Fibroblast of skin of scalp (primary cell): ENCODE results near the gene DKK2.

Experiments used
- DNase-seq: peaks from one replicate; pipeline ENCODE4 v3.0.0-alpha.2; 2013

Gene DKK2

DNA sequence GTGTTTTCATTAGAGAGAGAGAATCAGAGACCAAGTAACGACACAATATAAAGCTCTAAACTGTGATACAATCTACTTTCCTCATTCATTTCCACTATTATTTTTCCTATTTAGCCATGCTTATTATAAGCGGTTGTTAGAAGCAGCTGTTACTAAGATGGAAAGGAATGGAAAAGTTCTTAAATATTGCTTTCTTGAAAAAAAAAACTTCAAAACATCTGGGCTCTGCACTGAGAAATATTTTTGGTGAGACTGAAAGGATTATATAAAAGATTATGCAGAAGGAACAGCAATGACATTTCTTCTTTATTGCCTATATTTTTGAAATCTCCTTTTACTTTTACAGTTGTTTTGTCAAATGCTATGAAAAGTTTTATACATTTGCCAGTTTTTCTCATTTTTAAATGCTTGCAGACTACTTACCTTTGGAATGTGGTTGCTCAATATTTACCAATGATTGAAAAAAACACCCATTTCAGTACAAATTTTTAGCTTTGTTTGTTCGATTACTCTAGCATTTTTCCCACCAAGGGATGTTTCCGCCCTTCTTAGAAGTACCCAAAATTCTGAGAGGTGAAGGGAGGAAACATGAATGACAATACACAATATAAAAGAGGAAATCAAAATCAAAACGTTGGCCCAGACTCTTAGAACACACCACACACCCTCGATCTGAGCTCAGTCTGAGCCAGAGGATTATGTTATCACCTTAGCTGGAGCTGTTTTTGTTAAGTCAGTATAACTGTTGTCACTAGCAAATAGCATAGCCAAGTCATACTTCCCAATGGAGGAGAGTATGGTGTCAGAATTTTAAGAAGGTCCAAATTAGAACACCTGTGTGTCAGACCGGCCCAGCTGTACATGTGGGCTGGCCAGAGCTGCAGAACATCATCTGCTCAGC is 18.4 kb downstream of the DKK2 start:
- no peak for DNase-seq

DNA sequence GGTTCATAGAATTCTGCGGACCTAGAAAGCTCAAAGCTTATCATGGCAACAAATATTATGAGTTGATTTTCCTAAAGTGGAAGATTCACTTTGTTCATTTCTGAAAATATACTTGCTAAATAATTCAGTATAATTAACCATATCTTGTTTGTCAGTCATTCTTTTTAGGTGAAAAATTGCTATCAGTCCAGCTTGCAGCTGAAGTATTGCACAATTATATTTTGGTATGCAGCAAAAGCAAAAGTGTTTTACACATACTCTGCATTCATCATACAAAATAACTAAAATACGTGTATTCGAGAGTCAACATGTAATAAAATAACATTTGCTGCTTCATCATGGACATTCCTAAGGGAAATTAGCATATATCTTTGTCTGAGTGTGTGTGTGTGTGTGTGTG is 24.8 kb downstream of the DKK2 start:
- DNase-seq = peak; percentile 1

DNA sequence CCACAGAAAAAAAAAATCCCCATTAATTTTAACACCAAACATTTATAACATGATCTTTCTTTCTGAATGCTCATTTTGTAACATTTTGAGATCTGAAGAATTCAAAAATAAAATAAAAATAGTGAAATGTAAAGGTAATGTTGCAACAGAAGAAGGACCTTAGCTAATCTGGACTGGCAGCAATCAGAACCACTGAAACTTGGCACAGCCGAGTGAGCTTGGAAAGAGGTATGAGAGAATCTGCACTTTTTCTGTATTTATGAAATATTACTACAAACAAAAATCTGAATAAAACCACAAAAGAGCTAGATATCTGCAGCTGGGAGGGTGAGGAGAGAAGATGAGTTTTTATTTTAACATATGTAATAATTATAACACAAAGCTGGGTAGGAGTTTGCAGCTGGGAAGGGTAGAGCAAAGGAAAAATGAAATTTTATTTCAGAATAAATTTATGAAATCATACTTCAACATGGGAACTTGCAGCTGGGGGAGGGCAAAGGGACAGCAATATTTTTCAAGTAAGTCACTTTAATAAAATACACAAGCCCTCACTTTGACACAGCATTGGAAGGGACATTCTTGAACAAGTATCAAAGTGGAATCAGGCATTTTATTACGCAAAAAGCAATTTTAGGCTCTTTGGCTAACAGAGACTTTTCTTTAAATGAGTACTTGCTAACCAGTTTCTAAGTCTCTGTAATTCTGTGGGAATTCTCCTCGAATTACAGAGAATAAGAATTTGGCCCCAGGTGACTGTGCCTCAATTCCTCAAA is 26.7 kb downstream of the DKK2 start:
- no peak for DNase-seq

DNA sequence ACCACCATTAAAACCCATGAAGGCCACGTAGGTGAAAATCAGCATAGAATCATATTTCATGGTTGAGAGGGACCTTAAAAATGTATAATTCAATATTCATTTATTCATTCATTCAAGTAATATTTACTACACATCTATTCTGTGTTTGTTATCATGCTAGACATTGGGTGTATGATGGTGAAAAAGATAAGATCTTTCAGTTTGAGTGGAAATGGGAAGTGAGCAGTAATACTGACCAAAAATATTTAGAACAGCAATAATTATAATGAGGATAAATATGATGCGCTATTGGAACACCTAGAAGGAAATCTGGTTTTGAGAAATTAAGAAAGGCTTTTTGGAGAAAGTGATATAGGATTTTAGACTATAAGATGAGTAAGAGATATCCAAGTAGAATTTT is 28.0 kb downstream of the DKK2 start:
- no peak for DNase-seq

DNA sequence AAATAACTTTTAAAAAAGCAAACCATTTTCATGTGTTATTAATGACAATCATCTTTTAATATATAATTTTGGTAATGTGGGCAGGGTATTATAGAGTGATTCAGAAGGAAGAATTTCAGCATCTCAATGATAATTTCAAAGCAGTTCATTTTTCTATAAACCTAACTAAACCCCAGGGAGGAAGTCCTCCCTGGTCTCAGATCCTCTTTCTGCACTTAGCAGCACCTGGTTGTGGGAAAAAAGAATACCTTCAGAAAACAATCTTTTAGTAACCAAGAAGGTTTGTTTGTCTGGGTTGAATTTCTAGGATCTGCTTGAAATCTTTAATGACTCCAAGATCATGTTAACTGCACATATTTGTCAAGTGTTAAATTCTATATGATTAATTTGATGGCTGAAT is 29.9 kb downstream of the DKK2 start:
- DNase-seq = no peak

DNA sequence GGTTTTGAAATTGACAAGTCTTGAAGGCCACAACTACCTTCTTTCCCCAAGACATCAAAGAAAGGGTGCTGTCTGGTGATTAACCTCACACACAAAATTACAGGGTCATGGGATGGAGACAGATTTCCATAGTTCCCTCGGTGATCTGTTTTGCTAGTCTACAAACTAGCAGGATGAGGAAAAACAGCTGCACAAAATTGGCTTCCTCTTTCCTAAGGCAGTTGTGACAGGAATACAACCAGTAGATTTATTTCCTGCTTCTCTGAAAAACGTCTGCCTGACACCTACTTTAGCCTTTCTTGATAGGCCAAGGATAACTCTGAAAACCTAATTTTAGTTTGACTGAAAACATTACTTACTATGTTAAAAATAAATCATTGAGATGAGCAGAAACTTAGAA is 39.6 kb downstream of the DKK2 start:
- no peak for DNase-seq

DNA sequence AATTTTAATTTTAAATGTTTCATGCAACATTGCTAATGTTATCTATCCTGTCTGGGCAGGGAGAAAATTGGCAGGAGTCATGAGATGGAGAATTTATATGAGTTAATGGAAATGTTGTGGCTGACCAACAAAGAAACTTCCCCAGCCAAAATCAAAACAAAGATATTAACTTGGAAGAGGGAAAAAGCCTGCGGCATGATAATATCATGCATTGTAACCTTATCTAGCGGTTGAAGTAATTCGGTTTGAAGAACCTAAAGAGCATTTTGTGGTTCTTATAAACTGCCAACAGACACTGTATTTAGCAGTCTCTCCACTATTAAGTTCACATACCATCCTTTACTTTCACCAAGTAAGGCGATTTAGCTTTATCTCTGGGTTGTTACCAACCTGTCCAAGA is 42.3 kb downstream of the DKK2 start:
- no peak for DNase-seq

DNA sequence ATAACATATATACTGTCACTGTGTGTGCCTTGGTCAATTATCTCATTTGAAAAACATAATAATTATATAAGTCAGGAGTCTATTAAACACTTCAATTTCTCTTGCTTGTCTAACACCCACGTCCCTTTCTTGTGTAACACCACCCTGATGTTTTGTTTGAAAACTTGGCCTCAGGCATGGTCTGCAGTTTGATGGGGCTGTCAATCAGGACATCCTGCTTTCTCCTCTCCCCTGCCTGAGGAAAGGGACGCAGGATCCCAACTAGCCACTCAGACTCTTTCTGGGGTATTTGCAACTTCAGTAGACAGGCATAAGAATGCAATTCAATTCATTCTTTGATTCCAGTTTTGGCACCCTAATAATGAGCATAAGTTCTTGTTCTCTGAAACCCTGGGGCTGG is 48.8 kb downstream of the DKK2 start:
- no peak for DNase-seq

DNA sequence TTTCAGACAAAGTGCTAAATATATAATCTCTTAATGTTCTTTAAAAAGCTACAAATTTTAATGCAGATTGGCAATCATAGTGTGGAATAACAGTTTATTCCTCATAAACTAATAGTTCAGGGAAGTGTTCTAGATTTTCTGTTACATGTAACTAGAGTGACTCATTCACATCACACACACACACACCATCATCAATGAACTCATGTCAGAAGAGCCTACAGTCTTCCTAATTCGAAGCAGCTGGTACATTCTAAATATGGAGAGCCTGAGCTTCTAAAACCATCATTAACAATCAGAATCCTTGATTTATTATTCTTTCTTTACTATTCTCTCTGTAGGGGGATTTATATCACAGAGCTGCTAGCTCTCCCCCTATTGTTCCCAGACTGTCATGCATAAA is 49.6 kb downstream of the DKK2 start:
- DNase-seq = peak; percentile 81

DNA sequence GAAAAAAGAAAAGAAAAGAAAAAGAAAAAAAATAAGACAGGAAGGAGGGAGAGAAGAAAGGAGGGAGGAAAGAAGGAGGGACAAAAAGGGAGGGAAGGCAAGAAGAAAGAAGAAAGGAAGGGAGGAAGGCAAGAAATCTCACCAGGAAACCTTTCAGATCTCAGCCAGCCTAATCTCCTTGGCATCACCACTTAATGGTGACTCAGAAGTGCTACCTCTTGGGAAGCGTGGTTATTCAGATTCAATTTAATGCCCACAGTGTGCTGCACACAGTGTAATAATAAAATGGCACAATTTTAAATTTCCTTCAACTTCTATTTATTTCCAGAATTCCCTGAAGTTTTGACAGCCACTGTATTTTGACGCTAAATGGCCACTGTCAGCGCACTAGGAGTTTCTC is 50.3 kb downstream of the DKK2 start:
- DNase-seq = peak; percentile 8

DNA sequence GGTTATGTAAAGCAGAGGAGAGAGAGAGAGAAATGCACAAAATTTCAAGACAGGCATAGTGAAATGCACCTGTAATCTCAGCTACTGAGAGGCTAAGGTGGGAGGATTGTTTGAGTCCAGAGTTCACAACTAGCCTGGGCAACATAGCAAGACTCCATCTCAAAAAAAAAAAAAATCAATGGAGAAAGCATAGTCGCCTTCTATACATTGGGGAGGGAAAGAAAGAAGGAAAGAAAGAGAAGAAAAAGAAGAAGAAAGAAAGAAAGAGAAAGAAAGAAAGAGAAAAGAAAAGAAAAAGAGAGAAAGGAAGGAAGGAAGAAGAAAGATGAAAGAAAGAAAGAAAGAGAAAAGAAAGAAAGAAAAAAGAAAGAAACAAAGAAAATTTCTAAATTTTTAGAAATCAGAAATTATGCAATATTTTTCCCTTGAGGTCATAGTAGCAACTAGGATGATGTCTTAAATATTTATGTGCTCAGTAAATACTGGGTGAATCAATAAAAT is 53.4 kb downstream of the DKK2 start:
- no peak for DNase-seq

DNA sequence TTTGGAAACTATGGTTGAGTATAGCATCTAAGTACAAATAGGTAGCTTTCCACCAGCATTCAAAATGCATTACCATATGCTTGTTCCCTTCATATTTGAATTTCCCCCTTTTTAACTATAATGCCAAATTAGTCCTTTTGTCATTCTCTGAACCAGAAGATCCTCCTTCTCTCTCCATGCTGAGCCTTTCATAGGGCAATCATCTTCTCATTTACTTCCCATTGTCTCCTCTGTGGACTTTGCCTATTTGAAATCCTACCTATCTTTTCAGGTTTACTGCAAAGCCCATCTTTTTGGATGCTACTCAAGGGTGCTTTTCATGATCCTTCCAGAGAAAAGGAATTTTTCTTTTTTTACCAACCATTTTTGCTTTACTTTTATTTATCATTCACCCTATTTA is 54.7 kb downstream of the DKK2 start:
- DNase-seq = no peak

DNA sequence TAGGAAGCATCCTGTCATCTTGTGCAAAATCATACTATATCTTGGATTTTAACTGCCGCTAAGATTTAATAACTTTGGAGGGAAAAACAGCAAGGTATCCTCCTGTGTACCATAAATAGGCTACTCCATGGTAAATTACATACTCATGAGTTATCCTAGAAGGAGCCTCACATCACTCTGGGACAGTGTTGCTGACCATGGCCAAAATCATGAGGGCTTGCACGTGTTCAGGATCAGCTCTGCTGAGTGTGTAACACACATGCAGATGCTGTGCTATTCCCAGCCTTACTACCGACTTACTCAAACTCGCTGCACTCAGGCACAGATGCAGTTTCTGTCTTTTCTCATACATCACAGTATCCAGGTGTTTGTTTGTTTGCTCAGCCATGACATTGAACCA is 56.6 kb downstream of the DKK2 start:
- DNase-seq = no peak

DNA sequence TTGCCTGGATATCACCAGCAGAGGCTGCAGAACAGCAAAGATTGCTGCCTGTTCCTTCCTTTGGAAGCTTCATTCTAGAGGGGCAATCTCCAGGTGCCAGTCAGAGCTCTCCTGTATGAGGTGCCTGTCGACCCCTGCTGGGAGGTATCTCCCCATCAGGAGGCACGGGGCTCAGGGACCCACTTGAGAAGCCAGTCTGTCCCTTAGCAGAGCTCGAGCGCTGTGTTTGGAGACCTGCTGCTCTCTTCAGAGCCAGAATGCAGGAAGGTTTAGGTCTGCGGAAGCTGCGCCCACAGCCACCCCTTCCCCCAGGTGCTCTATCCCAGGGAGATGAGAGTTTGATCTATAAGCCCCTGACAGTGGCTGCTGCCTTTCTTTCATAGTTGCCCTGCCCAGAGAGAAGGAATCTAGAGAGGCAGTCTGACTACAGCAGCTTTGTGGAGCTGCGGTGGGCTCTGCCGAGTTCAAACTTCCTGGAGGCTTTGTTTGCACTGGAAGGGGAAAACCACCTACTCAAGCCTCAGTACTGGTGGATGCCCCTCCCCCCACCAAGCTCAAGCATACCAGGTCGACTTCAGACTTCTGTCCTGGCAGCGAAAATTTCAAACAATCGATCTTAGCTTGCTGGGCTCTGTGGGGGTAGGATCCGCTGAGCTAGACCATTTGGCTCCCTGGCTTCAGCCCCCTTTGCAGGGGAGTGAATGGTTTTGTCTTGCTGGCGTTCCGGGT is 57.9 kb downstream of the DKK2 start:
- DNase-seq = no peak

DNA sequence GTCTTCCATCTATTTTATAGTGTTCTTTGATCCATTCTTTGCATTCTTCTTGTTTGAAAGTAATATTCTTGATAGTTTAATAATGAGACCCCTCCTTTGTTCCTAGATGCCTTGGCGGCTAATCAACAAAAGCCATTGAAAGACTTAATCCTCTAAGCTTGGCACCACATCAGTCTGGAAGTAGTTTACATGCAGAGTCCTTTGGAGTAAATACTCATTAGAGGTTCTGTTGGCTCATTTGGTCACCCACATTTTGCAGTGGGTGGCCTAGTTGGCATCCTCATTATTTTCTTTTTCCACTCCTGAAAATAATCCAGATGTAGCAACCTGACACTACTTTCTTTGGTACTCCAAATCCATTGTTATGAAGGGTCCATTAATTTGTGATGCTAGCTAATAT is 64.5 kb downstream of the DKK2 start:
- DNase-seq = no peak

DNA sequence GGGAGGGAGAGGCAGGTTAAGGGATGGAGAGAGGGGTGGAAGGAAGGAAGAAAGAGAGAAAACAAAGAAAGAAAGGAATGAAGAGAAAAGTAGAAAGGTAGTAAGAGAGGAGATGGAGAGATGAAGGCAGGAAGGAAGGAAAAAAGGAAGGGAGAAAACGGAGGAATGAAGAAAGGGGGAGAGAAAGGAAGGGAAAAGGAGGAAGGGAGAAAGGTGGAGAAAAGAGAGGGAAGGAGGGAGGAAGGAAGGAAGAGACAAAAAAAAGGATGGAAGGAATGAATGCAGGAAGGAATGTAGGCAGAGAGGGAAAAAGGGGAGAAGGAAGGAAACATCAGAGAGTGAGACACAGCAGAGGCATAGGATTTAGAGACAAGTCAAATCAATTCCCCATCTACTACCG is 68.2 kb downstream of the DKK2 start:
- DNase-seq = no peak

DNA sequence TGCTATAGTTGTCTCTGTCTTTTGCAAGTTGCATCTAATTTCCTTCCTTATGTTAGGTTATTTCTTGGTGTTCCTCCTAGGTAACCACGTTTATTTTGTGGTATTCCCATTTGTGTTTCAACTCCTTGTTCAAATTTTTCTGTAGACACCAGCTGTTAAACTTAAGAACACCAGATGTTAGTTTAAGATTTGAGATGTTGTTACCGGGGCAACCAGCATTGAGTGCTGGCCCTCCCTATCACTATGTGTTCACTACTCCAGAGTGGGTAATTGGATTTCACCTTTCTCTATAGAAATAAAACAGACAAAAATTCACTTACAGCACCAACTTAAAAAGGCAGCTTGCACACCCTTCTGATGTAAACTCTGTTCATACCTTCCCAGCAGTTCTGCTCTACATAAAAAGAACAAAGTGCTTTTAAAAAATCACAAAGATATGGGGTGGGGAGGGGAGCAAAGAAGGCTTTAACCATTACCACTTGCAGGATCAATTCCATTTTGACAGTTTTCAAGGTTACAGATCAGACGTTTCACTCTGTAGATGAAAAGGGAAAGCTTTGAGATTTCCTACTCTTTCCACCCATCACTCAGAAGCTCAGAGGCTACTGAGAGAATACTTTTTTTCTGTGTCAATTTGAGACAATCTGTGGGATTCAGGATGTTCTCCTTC is 82.9 kb downstream of the DKK2 start:
- no peak for DNase-seq

DNA sequence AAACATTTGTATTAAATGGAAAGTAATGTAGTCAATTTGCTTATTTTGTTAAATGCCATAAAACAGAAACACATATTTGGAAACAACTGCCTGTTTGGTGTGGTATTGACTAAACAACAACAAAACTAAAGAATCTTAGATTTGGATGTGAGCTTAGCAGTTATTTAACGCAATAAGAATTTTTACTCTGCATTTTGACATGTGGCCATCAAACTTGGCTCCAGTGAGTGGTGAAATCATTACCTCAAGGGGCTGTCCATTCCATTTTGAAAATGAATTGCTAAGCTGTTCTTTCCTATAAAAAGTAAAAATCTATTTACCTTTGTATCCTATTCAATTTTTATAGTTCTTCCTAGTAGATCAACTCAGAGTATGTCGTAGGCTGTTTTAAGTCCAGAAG is 84.2 kb downstream of the DKK2 start:
- DNase-seq = no peak

DNA sequence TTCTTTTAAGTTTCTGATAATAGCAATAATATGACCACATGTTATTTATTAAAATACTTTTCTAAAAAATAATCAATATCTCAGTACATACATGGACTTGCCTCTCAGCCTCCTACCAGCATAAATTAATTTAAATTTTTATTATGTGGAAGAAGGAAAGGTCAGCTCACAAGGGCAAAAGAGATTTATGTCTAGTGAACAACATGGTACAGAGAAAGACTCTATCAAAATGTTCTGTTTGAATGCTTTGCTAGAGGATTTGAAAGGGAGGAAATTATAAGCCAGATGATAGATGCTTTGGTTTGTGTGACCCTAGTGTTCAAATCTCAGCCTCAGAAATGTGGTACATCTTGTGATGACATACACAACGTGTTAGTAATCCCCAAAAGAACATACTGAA is 94.3 kb downstream of the DKK2 start:
- DNase-seq = no peak

DNA sequence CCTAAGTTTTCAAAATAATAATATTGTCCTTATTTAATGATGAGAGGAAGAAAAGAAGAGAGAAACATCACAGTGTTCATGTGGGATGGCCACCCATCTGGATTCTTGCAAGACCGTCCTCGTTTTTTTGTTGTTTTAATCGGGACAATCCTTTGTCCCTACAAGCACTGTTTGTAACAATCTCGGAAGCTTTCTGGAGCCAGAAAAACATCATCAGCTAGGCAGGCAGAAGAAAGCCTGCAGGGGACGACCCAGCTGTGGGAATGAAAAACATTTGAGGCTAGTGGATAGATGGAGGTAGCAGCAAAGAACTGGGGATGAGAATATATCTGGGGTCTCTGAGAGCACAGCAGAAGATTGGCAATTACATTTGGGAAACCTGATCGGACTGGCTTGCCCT is 105.6 kb downstream of the DKK2 start:
- DNase-seq = no peak

DNA sequence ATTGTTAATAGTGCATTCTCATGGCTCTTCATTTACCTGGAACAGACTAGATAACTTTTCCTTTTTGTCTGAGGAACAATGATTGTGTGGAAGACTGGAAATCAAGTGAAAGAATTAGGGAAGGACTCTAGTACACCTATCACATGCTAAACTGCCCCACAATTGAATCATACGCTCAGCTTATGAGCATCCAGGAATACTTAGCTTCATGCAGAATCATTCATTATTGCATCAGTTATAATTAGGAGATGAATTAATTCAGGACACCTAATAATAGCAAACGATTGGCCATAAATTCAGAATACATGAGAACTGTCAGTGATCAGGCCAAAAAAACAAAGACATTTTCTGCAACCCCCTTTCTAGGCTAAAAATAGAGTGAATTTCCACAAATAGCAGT is 106.9 kb downstream of the DKK2 start:
- DNase-seq = no peak

DNA sequence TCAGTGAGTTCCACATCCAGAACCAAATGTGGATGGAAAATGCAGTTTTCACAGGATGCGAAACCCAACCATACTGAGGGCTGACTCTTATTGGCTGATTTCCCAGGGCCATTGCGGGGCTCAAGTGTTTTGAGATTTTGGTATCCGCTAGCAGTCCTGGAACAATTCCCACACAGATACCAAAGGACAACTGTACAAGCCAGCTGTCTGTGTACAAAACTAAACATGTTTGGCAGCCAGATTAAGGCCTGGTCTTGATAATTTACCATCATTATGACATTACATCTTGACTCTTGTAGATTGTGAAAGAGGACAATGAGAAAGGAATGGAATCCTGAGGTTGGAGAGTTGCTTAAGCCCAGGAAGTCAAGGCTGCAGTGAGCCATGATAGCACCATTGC is 121.9 kb downstream of the DKK2 start:
- peak; percentile 2 for DNase-seq
